Gastrocnemius medialis (tissue), 4 donors: ENCODE data around the gene COL23A1. TPM values are rescaled to one million over a fixed set of nuclear protein-coding genes. Genes with fewer than 3 reads are reported as not detected.

ENCODE experiments used
- ATAC-seq, 2 donors: fragments of 150-250 bp; one replicate each; pipeline ENCODE4 v1.9.1; 2016
- DNase-seq, 2 donors: peaks; one replicate each; pipeline ENCODE4 v3.0.0-alpha.2; 2019
- H3K27ac ChIP-seq, 4 donors: fragments of 200-600 bp; sonication (generic); 1 replicate in 1 of 4; 2 replicates in 3 of 4; pipeline ENCODE4 v1.5.1; 2016 to 2018; ENCODE audit warnings: mild to moderate bottlenecking in 2 of 4, moderate library complexity in 1 of 4
- H3K27me3 ChIP-seq, 3 donors: fragments of 200-600 bp; sonication (generic) in 2 of 3; 1 replicate in 1 of 3; 2 replicates in 2 of 3; pipeline versions ENCODE4 v1.5.1 to v1.6.0; 2016 to 2019; ENCODE audit warnings: mild to moderate bottlenecking in 1 of 3, moderate library complexity in 1 of 3
- H3K36me3 ChIP-seq, 2 donors: fragments of 200-600 bp; sonication (generic) in 1 of 2; one replicate each; pipeline ENCODE4 v1.5.1; 2017 to 2018
- H3K4me1 ChIP-seq, 2 donors: fragments of 200-600 bp; sonication (generic) in 1 of 2; one replicate each; pipeline ENCODE4 v1.5.1; 2016 to 2017; ENCODE audit warnings: mild to moderate bottlenecking in 2 of 2
- H3K4me3 ChIP-seq, 4 donors: fragments of 200-600 bp; sonication (generic) in 3 of 4; 1 replicate in 1 of 4; 2 replicates in 3 of 4; pipeline ENCODE4 v1.5.1; 2016 to 2019; ENCODE audit warnings: mild to moderate bottlenecking in 2 of 4
- H3K9me3 ChIP-seq, 3 donors: fragments of 200-600 bp; sonication (generic) in 2 of 3; 1 replicate in 1 of 3; 2 replicates in 2 of 3; pipeline ENCODE4 v1.5.1; 2016 to 2019
- CTCF ChIP-seq, 5 experiments: fragments of 450-650 bp in 3 of 5; fragments of 200-600 bp in 2 of 5; sonication (generic) in 2 of 5; IDR thresholded peaks in 4 of 5; conservative IDR thresholded peaks in 1 of 5; 1 replicate in 4 of 5; 2 replicates in 1 of 5; pipeline ENCODE4 v1.5.1; 2016 to 2019; ENCODE audit warnings: antibody characterized with exemption in 5 of 5, mild to moderate bottlenecking in 3 of 5, moderate library complexity in 3 of 5
- POLR2A ChIP-seq, 2 donors: fragments of 450-650 bp; IDR thresholded peaks; one replicate each; pipeline ENCODE4 v1.6.1; 2017; ENCODE audit warnings: antibody characterized with exemption in 2 of 2, mild to moderate bottlenecking in 2 of 2, moderate library complexity in 2 of 2
- in situ Hi-C, 4 donors: fragments of 200-750 bp; cut with MboI; loops; one replicate each; pipeline versions ENCODE4 v1.15.0 to v1.8.0; 2017; ENCODE audit warnings: low sequenced_read_pairs in 4 of 4
- intact Hi-C: fragments of 100-400 bp; cut with DNase I; formaldehyde crosslinking; loops from one replicate; pipeline ENCODE4 v1.15.1; 2023; ENCODE audit warnings: low total_unique reads
- total RNA-seq, 4 donors: library from RNA; depleted of rRNA; stranded (reverse); fragments of >200 nt; gene quantifications; one replicate each; pipeline versions ENCODE4 v1.1.0 to v1.2.3, GENCODE V29; 2016

COL23A1 gene
- total RNA-seq, 4 donors from 2014 or later = 0.62 to 1.1 (median 0.97) TPM; not detected in 1

GRCh38 chr5:178421699-178422399 lies 168.3 kb downstream of the COL23A1 start:
- in situ Hi-C loops = no loop called here
- TF ChIP-seq POLR2A (IDR thresholded peaks at IDR 0.05) (no peak), CTCF (IDR thresholded peaks at IDR 0.05 in 4 of 5, conservative IDR thresholded peaks at IDR 0.05 in 1 of 5) (no peak)
- DNase-seq (no peak), ATAC-seq (no peak)
- intact Hi-C loops = no loop called here
- no peaks in the 10 kb centered on the region for H3K9me3 ChIP-seq
- H3K36me3 ChIP-seq = no peaks in the 10 kb centered on the region
- no peaks in the 10 kb centered on the region for H3K27me3 ChIP-seq
- H3K4me3 ChIP-seq = no peak overlapping the region
- H3K4me1 ChIP-seq = no peaks in the 10 kb centered on the region
- H3K27ac ChIP-seq = no peak overlapping the region

- TF ChIP-seq POLR2A (IDR thresholded peaks at IDR 0.05) (no peak), CTCF (IDR thresholded peaks at IDR 0.05 in 4 of 5, conservative IDR thresholded peaks at IDR 0.05 in 1 of 5) (no peak)
- in situ Hi-C loops (no loop called here), intact Hi-C loops (no loop called here)
- no peak overlapping the region for H3K4me3 ChIP-seq
- DNase-seq (no peak), ATAC-seq (no peak)
- no peaks in the 10 kb centered on the region for H3K36me3 ChIP-seq
- H3K27me3 ChIP-seq = no peaks in the 10 kb centered on the region
- no peaks in the 10 kb centered on the region for H3K4me1 ChIP-seq
- H3K9me3 ChIP-seq = no peaks in the 10 kb centered on the region
- no peak overlapping the region for H3K27ac ChIP-seq
Measured at GRCh38 chr5:178421128-178421527, 169.1 kb downstream of the COL23A1 start.

GRCh38 chr5:178420354-178420781 lies 169.8 kb downstream of the COL23A1 start:
- no peaks in the 10 kb centered on the region for H3K36me3 ChIP-seq
- TF ChIP-seq POLR2A (IDR thresholded peaks at IDR 0.05) (no peak), CTCF (IDR thresholded peaks at IDR 0.05 in 4 of 5, conservative IDR thresholded peaks at IDR 0.05 in 1 of 5) (no peak)
- H3K4me3 ChIP-seq = no peak overlapping the region
- no peak overlapping the region for H3K27ac ChIP-seq
- in situ Hi-C loops = no loop called here
- no peaks in the 10 kb centered on the region for H3K9me3 ChIP-seq
- no peak for ATAC-seq
- H3K4me1 ChIP-seq = no peaks in the 10 kb centered on the region
- intact Hi-C loops = no loop called here
- H3K27me3 ChIP-seq = no peaks in the 10 kb centered on the region
- DNase-seq = no peak

GRCh38 chr5:178419651-178420050 lies 170.5 kb downstream of the COL23A1 start:
- ATAC-seq = no peak
- no peak for DNase-seq
- H3K4me1 ChIP-seq = no peaks in the 10 kb centered on the region
- H3K4me3 ChIP-seq = no peak overlapping the region
- in situ Hi-C loops = no loop called here
- no peaks in the 10 kb centered on the region for H3K9me3 ChIP-seq
- intact Hi-C loops = no loop called here
- H3K27ac ChIP-seq = no peak overlapping the region
- no peaks in the 10 kb centered on the region for H3K36me3 ChIP-seq
- H3K27me3 ChIP-seq = no peaks in the 10 kb centered on the region
- no peak for TF ChIP-seq POLR2A (IDR thresholded peaks at IDR 0.05)
- no peak for TF ChIP-seq CTCF (IDR thresholded peaks at IDR 0.05 in 4 of 5, conservative IDR thresholded peaks at IDR 0.05 in 1 of 5)

- no peak for ATAC-seq
- intact Hi-C loops = no loop called here
- in situ Hi-C loops = no loop called here
Measured at GRCh38 chr5:178419196-178419595, 171.0 kb downstream of the COL23A1 start.

More at GRCh38 chr5:178419196-178419595, 171.0 kb downstream of the COL23A1 start:
- DNase-seq = no peak
- TF ChIP-seq POLR2A (IDR thresholded peaks at IDR 0.05) = no peak
- TF ChIP-seq CTCF (IDR thresholded peaks at IDR 0.05 in 4 of 5, conservative IDR thresholded peaks at IDR 0.05 in 1 of 5) = no peak
- no peaks in the 10 kb centered on the region for H3K27me3 ChIP-seq
- no peaks in the 10 kb centered on the region for H3K36me3 ChIP-seq
- H3K27ac ChIP-seq = no peak overlapping the region
- no peaks in the 10 kb centered on the region for H3K4me1 ChIP-seq
- no peak overlapping the region for H3K4me3 ChIP-seq
- no peaks in the 10 kb centered on the region for H3K9me3 ChIP-seq
